Stimulated activated naive CD8-positive, alpha-beta T cell treated with anti-CD3 and anti-CD28 coated beads, Interleukin-15, amount 100 ng/mL, for 72 hours (primary cell): ENCODE data around the gene BEGAIN.

Source experiments
- ATAC-seq: fragments of 150-1000 bp; cut with Tn5 transposase; 2 replicates; pipeline ENCODE4 v1.10.0; 2021; ENCODE audit warnings: mild to moderate bottlenecking, moderate library complexity
- DNase-seq, 2 donors: peaks; one replicate each; pipeline ENCODE4 v3.0.0; 2021 to 2022
- H3K27ac Mint-ChIP-seq, 2 donors: one replicate each; pipeline ENCODE4 v1.8.0; 2022; ENCODE audit warnings: mild to moderate bottlenecking in 2 of 2, mixed read lengths in 2 of 2, moderate library complexity in 2 of 2
- H3K27me3 Mint-ChIP-seq: one replicate; pipeline ENCODE4 v1.8.0; 2022; ENCODE audit warnings: mixed read lengths
- H3K4me1 Mint-ChIP-seq: one replicate; pipeline ENCODE4 v1.8.0; 2022; ENCODE audit warnings: mild to moderate bottlenecking, mixed read lengths
- H3K4me3 Mint-ChIP-seq, 2 donors: one replicate each; pipeline ENCODE4 v1.8.0; 2022; ENCODE audit warnings: mild to moderate bottlenecking in 2 of 2, mixed read lengths in 2 of 2, moderate library complexity in 1 of 2
- H3K9me3 Mint-ChIP-seq, 2 donors: one replicate each; pipeline ENCODE4 v1.8.0; 2022; ENCODE audit warnings: mixed read lengths in 2 of 2

BEGAIN gene

GRCh38 chr14:100592972-100593371 is 5.8 kb upstream of the BEGAIN start:
- Mint-ChIP-seq H3K9me3 (no peaks in the 10 kb centered on the region), H3K4me3 (no peak overlapping the region), H3K27me3 (peaks cover 56% of the 10 kb centered on the region), H3K4me1 (no peaks in the 10 kb centered on the region), H3K27ac (peak overlapping the region in 1 of 2 donors; percentile 75)
- ATAC-seq (no peak), DNase-seq (no peak)

GRCh38 chr14:100592461-100592891 is 5.3 kb upstream of the BEGAIN start:
- H3K4me1 Mint-ChIP-seq: no peaks in the 10 kb centered on the region
- H3K27me3 Mint-ChIP-seq: peaks cover 60% of the 10 kb centered on the region
- DNase-seq (no peak), ATAC-seq (no peak)
- H3K9me3 Mint-ChIP-seq: no peaks in the 10 kb centered on the region
- H3K27ac Mint-ChIP-seq: no peak overlapping the region
- no peak overlapping the region for H3K4me3 Mint-ChIP-seq

GRCh38 chr14:100591453-100592371 is 4.5 kb upstream of the BEGAIN start:
- Mint-ChIP-seq H3K27ac (peak overlapping the region in 1 of 2 donors; percentile 1), H3K9me3 (no peaks in the 10 kb centered on the region), H3K4me1 (no peaks in the 10 kb centered on the region), H3K4me3 (no peak overlapping the region), H3K27me3 (peaks cover 60% of the 10 kb centered on the region)
- DNase-seq: no peak
- ATAC-seq: no peak

- no peaks in the 10 kb centered on the region for H3K4me1 Mint-ChIP-seq
- H3K27ac Mint-ChIP-seq: no peak overlapping the region
- H3K9me3 Mint-ChIP-seq: no peaks in the 10 kb centered on the region
- DNase-seq (no peak), ATAC-seq (no peak)
- H3K4me3 Mint-ChIP-seq: no peak overlapping the region
- peaks cover 60% of the 10 kb centered on the region for H3K27me3 Mint-ChIP-seq
Measured at GRCh38 chr14:100590726-100591452, 3.7 kb upstream of the BEGAIN start.

GRCh38 chr14:100589760-100590469 is 2.7 kb upstream of the BEGAIN start:
- Mint-ChIP-seq H3K4me3 (no peak overlapping the region), H3K27ac (no peak overlapping the region), H3K27me3 (peaks cover 53% of the 10 kb centered on the region), H3K4me1 (no peaks in the 10 kb centered on the region), H3K9me3 (no peaks in the 10 kb centered on the region)
- ATAC-seq: no peak
- DNase-seq: no peak

- Mint-ChIP-seq H3K9me3 (no peaks in the 10 kb centered on the region), H3K4me1 (no peaks in the 10 kb centered on the region), H3K27ac (no peak overlapping the region), H3K4me3 (no peak overlapping the region), H3K27me3 (peaks cover 52% of the 10 kb centered on the region)
- DNase-seq: no peak
- ATAC-seq: no peak
Measured at GRCh38 chr14:100589071-100589759, 2.0 kb upstream of the BEGAIN start.

- no peak overlapping the region for H3K27ac Mint-ChIP-seq
Measured at GRCh38 chr14:100588671-100589070, 1.5 kb upstream of the BEGAIN start.

GRCh38 chr14:100587763-100588411 is 670 bp upstream of the BEGAIN start:
- Mint-ChIP-seq H3K4me3 (peak overlapping the region; percentile 65 to 67), H3K9me3 (no peaks in the 10 kb centered on the region), H3K27ac (no peak overlapping the region), H3K27me3 (peaks cover 48% of the 10 kb centered on the region), H3K4me1 (no peaks in the 10 kb centered on the region)
- no peak for DNase-seq
- ATAC-seq: no peak

More at GRCh38 chr14:100588671-100589070, 1.5 kb upstream of the BEGAIN start:
- Mint-ChIP-seq H3K4me1 (no peaks in the 10 kb centered on the region), H3K4me3 (no peak overlapping the region), H3K27me3 (peaks cover 52% of the 10 kb centered on the region), H3K9me3 (no peaks in the 10 kb centered on the region)
- DNase-seq (no peak), ATAC-seq (no peak)

GRCh38 chr14:100586403-100587085 is 673 bp downstream of the BEGAIN start:
- Mint-ChIP-seq H3K4me1 (no peaks in the 10 kb centered on the region), H3K27ac (no peak overlapping the region), H3K4me3 (peak overlapping the region; percentile 60 to 70), H3K27me3 (peaks cover 34% of the 10 kb centered on the region), H3K9me3 (no peaks in the 10 kb centered on the region)
- peak in 1 of 2 donors; percentile 35 for DNase-seq
- ATAC-seq: peak; percentile 43

GRCh38 chr14:100586153-100586402 is 1.1 kb downstream of the BEGAIN start:
- Mint-ChIP-seq H3K4me1 (no peaks in the 10 kb centered on the region), H3K27me3 (peaks cover 31% of the 10 kb centered on the region), H3K4me3 (peak overlapping the region; percentile 60 to 70), H3K9me3 (no peaks in the 10 kb centered on the region), H3K27ac (no peak overlapping the region)
- DNase-seq (no peak), ATAC-seq (no peak)

- Mint-ChIP-seq H3K27ac (no peak overlapping the region), H3K9me3 (no peaks in the 10 kb centered on the region), H3K27me3 (peaks cover 26% of the 10 kb centered on the region), H3K4me1 (no peaks in the 10 kb centered on the region), H3K4me3 (peak overlapping the region; percentile 31 to 70)
- ATAC-seq (no peak), DNase-seq (no peak)
Measured at GRCh38 chr14:100585448-100586152, 1.6 kb downstream of the BEGAIN start.

GRCh38 chr14:100584056-100585031 is 2.9 kb downstream of the BEGAIN start:
- ATAC-seq (peak; percentile 3), DNase-seq (no peak)
- no peak overlapping the region for H3K4me3 Mint-ChIP-seq
- no peaks in the 10 kb centered on the region for H3K4me1 Mint-ChIP-seq
- no peak overlapping the region for H3K27ac Mint-ChIP-seq
- peaks cover 13% of the 10 kb centered on the region for H3K27me3 Mint-ChIP-seq
- H3K9me3 Mint-ChIP-seq: no peaks in the 10 kb centered on the region

- Mint-ChIP-seq H3K9me3 (no peaks in the 10 kb centered on the region), H3K4me1 (no peaks in the 10 kb centered on the region), H3K27ac (no peak overlapping the region), H3K4me3 (no peak overlapping the region), H3K27me3 (peaks cover 6% of the 10 kb centered on the region)
- DNase-seq (no peak), ATAC-seq (no peak)
Measured at GRCh38 chr14:100583245-100583644, 4.0 kb downstream of the BEGAIN start.
